ENCODE data around the gene MGAT4A.
"Not testable (repeated sequence)": the region's sequence is repeated elsewhere in the genome, so short reads cannot be mapped to it uniquely, and the experiment has no call there.

MGAT4A gene

DNA sequence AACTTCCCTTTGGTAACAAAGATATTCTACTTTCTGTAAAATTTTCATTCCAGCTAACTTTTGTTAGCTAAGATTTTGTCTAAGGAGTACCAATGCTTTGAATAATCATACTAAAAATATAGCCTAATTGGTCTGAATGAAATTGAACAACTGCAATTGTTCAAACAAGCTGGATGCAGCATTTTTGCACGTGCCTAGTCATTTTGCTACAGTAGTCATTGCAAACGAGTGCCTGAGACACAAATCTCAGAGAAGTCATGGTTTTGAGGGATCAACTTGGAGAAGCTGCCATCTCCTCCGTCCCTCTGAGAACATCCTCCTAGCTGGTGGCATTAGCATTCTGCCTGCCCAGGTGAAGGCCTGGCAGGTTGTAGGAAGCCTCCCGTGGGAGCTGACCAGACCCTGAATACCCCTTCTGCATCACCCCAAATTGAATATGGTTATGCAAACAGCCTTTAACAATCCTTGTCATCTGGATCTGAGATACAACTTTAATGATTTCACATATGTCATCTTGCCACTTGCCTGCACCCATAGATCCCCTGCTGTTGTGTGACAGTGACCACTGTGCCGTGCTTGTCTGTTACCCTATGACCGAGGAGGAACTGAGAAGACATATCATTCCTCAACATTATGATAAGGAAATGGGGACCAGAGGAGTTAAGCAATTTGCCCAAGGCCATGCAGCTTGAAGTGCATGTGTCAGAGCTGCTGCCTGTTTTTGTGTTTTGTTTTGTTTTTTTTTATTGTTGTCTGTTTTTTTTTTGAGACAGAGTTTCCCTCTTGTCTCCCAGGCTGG, 29.1 kb upstream of the MGAT4A start:
- DNase-seq (ENCODE audit: low read depth), result no peak

DNA sequence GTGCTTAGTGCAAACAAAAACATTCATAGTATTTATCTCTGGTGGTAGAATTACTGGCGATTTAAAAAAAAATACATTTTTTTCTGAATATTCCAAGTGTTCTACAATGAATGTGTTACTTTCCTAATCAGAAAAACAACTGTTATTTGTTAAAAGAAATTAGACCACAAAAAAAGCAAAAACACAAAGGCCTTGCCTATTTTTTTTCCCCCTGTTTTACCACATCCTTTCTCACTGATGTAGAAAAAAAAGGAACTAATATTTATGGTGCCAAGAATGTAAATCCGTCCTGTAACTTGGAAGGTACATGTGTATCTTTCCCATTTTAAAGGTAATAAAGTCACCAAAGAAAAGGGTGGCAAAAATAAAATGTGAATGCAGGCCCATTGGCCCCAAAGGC, 28.4 kb upstream of the MGAT4A start:
- no peak for DNase-seq (ENCODE audit: low read depth)

DNA sequence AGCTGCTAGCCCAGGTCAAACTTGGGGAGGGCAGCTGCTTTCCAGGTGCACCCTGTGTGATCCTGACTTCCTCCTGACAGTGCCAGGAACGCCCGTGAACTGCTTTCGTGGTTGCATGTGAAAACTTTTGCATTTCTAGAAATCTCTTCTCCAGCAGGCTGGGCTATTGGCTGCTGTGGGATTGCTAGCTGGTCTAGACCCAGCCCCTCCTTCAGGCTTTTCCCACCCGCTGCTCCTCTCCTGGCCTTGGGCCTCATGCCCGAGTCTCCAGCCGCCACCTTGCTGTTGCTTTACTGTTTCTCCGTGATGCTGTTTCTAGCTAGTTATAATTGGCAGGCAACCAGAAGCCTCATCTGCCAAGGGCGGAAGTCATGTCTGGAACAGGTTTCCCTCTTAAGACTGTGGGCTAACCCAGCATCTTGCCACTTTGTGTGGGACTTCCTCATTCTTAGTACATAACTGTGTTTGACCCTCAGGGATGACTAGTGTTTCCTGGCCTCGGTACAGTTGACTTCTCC, 27.0 kb upstream of the MGAT4A start:
- no peak for DNase-seq (ENCODE audit: low read depth)

DNA sequence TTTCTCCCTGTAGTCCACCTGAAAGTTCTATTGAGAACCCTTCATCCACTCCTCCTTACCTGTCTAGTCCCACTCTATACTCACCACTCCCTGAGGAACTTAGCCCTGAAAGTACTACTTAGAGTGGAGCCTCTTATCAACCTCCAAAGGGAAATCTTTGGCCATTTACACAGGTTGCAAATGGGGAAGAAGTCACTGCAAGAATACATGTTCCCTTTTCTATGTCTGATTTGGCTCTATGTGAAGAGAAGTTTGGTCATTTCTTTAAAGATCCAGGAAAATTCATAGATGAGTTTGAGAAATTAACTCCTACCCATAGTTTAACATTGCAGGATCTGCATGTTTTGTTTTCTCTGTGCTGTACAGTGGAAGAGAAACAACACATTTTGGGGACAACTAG, 22.9 kb upstream of the MGAT4A start:
- DNase-seq (ENCODE audit: low read depth), result no peak

DNA sequence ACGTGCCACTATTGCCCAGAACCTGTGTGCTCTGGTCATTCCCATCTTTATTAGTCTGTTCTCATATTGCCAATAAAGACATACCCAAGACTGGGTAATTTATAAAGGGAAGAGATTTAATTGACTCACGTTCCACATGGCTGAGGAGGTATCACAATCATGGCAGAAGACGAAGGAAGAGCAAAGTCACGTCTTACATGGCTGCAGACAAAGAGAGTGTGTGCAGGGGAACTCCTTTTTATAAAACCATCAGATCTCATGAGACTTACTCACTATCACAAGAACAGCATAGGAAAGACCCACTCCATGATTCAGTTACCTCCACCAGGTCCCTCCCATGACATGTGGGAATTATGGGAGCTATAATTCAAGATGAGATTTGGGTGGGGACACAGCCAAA, 21.8 kb upstream of the MGAT4A start:
- DNase-seq (ENCODE audit: low read depth), result not testable (repeated sequence)

DNA sequence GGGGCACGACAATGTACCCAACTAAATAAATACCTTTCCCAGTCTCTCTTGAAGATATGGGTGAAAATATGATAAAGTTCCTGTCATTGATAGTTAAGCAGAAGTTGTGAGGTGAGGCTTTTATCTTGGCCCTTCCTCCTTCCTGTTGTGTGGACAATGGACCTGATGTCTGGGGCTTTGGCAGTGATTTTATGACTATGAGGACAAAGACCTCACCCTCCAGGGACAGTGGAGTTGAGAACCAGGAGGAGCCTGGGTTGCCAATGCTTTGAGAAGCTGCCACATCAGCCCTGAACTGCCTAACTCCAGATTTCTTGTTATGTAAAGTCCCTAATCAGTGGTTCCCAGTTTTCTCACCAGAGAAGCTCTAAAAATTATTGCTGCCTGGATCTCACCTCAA, 20.8 kb upstream of the MGAT4A start:
- no peak for DNase-seq (ENCODE audit: low read depth)

DNA sequence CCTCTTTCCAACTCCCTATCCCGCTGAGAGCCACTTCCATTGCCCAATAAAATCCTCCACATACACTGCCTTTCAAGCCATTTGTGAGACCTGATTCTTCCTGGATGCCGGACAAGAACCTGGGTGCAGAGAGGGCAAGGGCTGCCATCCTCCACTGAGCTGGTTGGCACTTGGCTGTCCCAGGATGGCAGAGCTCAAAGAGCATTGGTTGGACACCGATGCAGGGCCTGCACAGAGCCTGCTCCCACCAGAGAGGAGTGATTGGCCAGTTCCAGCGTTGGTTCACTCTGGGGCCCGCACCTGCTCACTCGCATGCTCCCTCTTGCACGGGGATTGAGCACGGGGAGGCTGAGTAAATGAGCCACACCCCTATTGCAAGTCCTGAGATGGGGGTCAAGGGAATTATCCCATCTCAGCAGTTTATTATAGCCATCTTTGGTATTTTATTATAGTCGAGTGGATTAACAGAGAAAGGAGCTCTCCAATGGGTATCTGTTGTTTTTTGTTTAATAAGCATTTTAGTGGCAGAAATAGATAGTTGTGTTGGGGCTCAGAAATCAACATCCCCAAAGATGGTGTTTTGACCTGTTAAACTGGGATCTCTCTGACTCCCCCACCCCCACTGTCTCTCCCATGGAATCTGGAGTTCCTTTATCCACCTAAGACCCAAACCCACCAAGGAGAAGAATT, 19.8 kb upstream of the MGAT4A start:
- no peak for DNase-seq (ENCODE audit: low read depth)

DNA sequence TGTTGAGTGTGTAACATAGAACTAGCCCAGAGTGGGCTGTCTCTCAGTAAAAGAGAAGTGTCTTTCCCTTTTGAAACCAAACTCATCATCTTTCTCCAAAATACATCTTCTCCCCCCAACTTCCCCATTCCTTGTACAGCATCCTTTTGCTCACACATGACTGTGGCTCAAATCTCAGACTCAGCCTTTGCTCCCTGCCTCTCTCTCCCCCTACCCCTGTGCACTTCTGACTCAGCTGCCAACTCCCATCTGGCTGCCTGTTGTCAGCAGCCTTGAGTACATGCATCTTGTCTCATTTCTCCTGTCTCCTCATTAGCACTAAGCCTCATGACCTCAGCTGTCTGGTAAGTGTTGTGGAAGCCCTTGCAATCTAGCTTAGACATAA, 18.1 kb upstream of the MGAT4A start:
- DNase-seq (ENCODE audit: low read depth), result no peak

DNA sequence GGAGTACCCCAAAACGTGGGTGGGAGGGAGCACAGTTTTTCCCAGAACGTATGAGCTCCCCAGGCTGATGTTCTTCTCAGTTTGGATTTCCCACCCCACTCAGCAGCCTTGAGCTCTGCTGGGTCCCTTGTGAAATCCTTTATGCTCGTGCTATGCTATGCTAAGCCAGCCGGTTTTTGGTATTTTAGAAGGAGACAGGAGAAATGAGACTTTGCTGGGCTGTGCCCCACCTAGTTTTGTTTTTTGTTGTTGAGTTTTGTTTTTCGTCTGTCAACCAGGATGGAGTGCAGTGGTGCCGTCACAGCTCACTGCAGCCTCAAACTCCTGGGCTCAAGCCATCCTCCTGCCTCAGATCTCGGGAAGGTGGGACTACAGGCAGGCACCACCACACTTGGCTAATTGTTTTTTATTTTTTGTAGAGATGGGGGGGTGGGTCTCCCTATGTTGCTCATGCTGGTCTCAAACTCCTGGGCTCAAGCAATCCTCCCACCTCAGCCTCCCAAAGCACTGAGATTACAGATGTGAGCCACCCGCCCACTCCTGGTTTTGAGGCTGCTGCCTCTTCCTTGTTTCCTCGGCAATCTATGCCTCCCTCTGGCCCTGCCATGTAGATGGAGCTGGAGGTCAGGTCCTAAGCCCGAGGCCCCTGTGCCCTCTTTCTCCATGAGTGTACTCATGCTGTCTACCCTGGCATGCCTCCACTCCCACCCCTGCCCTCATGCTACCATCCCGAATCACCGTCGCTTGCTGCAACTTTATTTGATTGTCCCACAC, 17.5 kb upstream of the MGAT4A start:
- DNase-seq (ENCODE audit: low read depth), result no peak

DNA sequence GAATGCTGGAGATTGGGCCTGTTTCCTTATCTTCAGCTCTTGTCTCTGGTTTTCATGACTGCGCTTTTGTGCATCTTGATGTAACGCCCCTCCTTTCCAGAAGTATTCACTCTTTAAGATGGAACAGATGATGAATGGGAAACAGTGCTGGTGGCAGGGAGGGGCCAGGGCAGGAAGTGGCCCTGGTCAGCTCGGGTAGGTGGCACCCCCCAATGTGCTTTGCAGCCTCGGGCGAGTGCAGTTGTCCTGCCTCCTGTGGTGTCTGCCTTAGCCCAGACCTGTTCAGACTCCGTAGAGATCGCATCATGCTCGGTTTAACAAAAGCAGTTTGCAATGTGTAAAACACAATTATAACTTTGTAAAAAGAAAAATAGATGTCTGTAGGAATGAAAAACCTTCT, 17.0 kb upstream of the MGAT4A start:
- no peak for DNase-seq (ENCODE audit: low read depth)

DNA sequence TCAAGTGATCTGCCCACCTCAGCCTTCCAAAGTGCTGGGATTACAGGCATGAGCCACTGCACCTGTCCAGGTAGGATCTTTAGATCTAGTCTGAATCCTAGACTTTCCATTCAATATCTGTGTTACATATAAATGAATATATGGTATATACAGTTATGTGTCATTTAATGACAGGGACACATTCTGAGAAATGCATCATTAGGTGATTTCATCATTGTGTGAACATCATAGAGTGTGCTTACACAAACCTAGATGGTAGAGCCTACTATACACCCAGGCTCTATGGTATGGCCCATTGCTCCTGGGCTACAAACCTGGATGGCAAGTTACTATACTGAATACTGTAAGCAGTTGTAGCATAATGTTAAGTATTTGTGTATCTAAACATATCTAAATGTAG, 15.5 kb upstream of the MGAT4A start:
- DNase-seq (ENCODE audit: low read depth), result no peak

DNA sequence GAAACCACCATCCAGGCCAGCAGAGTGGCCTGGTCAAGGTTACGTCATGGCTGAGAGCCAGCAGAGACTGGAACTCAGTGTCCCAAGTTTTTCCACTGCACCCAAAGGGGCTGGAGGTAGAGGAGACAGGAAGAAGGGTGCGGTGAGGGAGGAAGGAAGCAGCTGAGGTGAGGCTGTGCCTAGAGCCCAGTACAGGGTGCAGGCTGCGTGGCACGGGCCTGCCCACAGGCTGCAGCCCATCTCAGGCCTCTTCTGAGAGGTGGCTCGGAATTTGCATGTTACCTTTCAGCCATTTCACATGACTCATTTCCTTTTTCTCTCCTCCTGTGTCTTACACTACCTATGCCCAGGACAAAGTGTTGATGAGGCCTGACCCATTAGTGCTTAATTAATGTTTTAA, 13.7 kb upstream of the MGAT4A start:
- no peak for DNase-seq (ENCODE audit: low read depth)

DNA sequence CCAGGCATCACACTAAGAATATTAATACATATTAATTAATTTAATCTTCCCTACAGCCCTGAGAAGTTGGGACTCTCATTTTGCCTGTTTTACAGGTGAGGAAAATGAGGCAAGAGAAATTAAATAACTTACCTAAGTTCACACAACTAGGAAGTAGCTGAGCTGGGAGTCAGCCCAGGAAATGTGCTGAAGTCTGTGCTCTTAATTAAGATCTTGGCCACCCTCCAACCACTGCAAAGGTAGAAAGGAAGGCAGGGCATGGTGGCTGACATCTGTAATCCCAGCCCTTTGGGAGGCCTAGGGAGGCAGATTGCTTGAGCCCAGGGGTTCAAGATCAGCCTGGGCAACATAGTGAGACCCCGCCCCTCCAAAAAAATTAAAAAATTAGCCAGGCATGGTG, 12.9 kb upstream of the MGAT4A start:
- DNase-seq (ENCODE audit: low read depth), result no peak

DNA sequence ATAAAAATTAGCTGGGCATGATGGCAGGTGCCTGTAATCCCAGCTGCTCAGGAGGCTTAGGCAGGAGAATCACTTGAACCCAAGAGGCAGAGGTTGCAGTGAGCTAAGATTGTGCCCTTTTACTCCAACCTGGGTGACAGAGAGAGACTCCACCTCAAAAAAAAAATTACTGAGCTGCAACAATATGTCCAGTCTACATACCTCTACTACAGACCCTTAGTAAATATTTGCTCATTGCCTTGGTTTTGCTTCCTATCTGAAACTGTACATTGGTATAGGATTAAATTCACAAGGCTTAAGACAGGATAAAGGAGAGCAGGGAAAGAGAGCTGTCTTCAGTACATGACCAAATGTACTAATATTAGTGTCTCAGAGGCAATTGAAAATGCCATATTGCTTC, 8.1 kb upstream of the MGAT4A start:
- DNase-seq (ENCODE audit: low read depth), result no peak

DNA sequence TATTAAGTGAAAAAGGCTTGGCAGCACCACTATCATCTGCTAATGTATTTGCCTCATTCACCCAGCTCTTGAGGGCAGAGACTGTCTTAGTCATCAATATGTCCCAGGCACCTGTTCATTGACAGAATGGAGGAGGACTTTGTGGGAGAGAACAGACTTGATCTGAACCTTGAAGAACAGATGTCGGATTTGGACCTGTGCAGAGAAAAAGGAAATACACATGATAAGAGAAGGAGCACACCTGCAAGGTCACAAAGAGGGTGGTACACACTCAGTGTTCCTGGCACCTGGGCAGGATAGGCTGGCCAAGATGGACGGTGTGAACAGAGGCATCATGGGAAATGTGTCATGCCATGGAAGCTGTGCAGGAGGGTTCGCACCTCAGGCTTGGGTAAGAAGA, 7.4 kb upstream of the MGAT4A start:
- DNase-seq (ENCODE audit: low read depth), result no peak

DNA sequence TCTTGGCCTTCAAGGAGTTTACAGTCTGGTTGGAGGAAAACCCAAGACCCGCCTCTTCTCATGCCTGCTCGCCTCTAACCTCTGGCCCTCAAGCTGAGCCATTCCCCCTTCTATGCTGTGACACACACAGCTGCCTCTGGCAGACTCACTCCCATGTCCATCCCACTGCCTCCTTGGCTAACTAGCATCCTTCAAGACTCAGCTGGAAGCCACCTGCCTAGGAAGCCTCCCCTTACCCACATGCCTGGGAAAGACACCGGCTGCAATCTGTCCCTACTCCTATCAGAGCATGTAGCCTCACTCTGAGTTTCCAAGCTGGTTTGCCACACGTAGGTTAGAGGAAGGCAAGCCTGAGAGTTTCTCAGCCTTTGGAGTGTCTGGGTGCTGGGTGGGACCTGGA, 6.9 kb upstream of the MGAT4A start:
- DNase-seq (ENCODE audit: low read depth), result no peak

DNA sequence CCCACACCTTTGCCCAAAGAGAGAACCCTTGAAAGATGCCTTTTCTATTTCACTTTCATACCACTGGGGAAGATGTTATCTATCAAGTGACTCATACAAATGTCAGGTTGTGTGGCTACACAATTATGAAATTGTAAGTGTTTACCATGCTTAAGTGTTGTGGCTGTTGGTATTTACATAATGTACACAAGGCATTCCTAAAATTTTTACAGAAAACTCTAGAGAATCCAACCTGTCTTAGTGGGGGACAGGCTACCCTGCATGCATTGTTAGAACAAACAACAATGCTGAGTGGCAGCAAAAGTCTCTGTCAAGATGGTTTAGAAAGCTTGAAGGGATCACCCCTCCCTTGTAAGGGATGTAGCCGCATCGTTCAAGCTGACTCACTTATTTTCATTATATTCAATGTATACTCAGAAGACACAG, 5.5 kb upstream of the MGAT4A start:
- no peak for DNase-seq (ENCODE audit: low read depth)

DNA sequence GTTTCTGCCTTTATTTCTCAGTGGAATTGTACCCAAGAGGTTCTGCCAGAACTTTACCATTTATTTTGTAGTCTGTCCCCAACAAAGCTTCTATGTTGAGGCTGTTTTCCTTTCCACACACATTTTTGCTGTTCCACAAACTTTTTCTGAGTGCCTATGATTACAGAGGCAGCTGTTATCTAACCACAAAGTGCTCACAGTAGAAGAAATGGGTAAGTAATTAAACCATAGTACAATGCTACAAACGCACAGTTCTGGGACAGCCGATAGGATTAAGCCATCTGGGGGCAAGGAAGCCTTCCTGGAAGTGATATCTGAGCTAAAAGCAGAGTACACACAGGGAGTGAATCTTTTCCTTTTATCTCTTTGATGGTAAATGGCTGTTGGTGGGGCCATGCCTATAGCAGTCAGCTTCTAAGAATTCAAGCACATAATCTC, 3.9 kb upstream of the MGAT4A start:
- no peak for DNase-seq (ENCODE audit: low read depth)

DNA sequence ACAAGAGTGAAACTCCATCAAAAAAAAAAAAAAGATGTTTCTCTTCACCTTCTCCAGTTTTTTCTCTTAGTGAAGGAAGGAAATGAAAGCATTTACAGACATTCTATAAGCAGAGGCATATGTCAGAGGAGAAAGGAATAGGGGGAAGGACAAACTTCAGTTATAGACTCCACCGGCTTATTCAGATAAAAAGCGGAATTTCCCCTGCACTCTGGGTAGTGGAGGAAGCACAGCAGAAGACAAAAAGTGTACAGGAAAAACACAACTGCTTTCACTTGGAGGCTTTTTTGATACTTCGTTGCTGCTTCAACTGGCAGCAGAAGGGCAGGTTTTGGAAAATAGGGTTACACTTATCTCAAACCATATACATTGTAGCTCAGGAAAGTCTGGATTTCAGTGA, 3.2 kb upstream of the MGAT4A start:
- DNase-seq (ENCODE audit: low read depth), result no peak

DNA sequence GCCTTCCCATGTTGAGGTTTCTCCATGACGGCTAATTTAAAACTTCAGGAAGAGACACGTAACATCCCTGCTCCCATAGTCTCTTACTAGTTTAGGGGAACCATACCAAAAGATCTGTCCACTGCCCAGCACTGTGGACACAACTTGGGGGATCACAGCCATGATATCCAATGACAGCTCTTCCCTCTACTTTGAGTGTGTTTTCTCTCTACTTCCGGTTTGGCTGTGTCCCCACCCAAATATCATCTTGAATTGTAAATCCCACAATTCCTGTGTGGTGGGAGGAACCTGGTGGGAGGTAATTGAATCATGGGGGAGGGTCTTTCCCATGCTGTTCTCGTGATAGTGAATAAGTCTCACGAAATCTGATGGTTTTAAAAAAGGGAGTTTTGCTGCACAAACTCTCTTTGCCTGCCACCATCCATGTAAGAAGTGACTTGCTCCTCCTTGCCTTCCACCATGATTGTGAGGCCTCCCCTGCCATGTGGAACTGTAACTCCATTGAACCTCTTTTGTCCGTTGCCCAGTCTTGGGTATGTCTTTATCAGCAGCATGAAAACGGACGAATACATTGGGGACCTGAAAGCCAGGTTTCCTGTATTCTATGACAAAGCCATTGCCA, 1.6 kb upstream of the MGAT4A start:
- DNase-seq (ENCODE audit: low read depth), result no peak

DNA sequence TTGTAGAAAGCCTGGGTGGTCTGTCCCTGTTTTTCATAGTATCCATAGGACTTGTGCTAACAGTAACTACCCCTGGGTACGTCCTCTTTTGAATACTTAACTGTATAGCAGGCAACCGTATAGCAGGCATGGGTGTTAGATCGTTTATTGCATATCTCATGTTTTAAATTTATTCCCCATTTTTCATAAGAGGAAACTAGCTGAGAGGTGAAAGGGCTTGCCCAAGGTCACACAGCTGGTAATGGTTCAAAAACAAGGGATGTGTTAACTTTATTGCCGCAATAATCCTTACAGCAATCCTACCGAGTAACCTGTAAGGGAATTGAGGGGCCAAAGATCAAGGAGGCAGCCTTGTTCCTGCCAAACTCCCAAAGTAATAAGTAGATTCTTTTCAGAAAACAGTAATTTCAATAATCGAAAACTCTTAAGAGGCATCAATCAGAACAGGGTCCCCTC, 990 bp upstream of the MGAT4A start:
- no peak for DNase-seq (ENCODE audit: low read depth)

DNA sequence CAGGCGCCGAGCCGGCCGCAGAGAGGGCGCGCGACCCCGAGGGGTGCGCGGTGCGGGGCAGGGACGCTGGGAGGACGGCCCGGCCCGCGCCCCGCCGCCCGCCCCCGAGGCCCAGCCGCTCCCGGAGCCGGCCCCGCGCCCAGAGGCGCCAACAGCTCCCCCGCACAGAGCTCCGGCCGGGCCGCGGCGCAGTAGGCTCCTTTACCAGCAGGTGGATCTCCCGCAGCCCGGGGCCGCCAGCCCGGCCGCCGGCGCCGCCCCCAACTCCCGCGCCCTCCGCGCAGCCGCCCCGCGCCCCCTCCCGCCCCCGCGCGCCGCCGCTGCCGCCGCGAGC, 258 bp downstream of the MGAT4A start:
- peak; percentile 52 for DNase-seq (ENCODE audit: low read depth)
